HepG2 (cell line): ENCODE measurements around the gene MMP24OS. TPM values are rescaled to one million over a fixed set of nuclear protein-coding genes. Genes with fewer than 3 reads are reported as not detected.

Experiments
- ATF4 ChIP-seq, 2 experiments: fragments of 450-650 bp in 1 of 2; sonication (generic) in 1 of 2; formaldehyde crosslinking; IDR thresholded peaks; 2 replicates each; pipeline versions ENCODE4 v1.5.0 to v1.8.0; 2020 to 2022; ENCODE audit warnings: mild to moderate bottlenecking in 1 of 2, missing genetic modification reagents in 1 of 2
- BRD4 ChIP-seq: sonication (generic); formaldehyde crosslinking; IDR thresholded peaks from 2 replicates; pipeline ENCODE4 v1.4.0; 2020; ENCODE audit warnings: missing genetic modification reagents
- CBX1 ChIP-seq: IDR thresholded peaks from one replicate; pipeline ENCODE4 v1.6.1; 2016; ENCODE audit warnings: antibody characterized with exemption, low read depth
- KLF15 ChIP-seq: sonication (generic); formaldehyde crosslinking; IDR thresholded peaks from 2 replicates; pipeline ENCODE4 v1.8.1; 2023; ENCODE audit warnings: borderline replicate concordance, mild to moderate bottlenecking, inconsistent platforms, missing genetic modification reagents, mixed read lengths
- MIXL1 ChIP-seq: IDR thresholded peaks from 2 replicates; pipeline ENCODE4 v1.6.1; 2016
- MZF1 ChIP-seq: sonication (generic); formaldehyde crosslinking; IDR thresholded peaks from 2 replicates; pipeline ENCODE4 v1.8.1; 2023; ENCODE audit warnings: mild to moderate bottlenecking, missing genetic modification reagents, borderline replicate concordance
- SALL1 ChIP-seq: sonication (generic); formaldehyde crosslinking; IDR thresholded peaks from 2 replicates; pipeline ENCODE4 v1.8.0; 2022; ENCODE audit warnings: mild to moderate bottlenecking, missing genetic modification reagents
- SOX13 ChIP-seq, 3 experiments: fragments of 450-650 bp in 1 of 3; sonication (generic) in 1 of 3; formaldehyde crosslinking in 1 of 3; IDR thresholded peaks in 2 of 3; conservative IDR thresholded peaks in 1 of 3; 2 replicates each; pipeline versions ENCODE4 v1.5.0 to v1.6.1; 2016 to 2020; ENCODE audit warnings: antibody characterized with exemption in 1 of 3, mild to moderate bottlenecking in 1 of 3, missing compliant biosample characterization in 1 of 3, missing genetic modification reagents in 1 of 3, moderate library complexity in 1 of 3
- ZIK1 ChIP-seq: sonication (generic); formaldehyde crosslinking; IDR thresholded peaks from 2 replicates; pipeline ENCODE4 v1.5.0; 2020; ENCODE audit warnings: mild to moderate bottlenecking, low read depth, missing genetic modification reagents, borderline replicate concordance
- ZMYM3 ChIP-seq: sonication (generic); formaldehyde crosslinking; IDR thresholded peaks from 2 replicates; pipeline ENCODE4 v1.5.1; 2020; ENCODE audit warnings: mild to moderate bottlenecking, missing genetic modification reagents
- ZNF331 ChIP-seq: sonication (generic); formaldehyde crosslinking; IDR thresholded peaks from 2 replicates; pipeline ENCODE4 v1.4.0; 2020; ENCODE audit warnings: missing genetic modification reagents
- ZNF674 ChIP-seq: sonication (generic); formaldehyde crosslinking; IDR thresholded peaks from 2 replicates; pipeline ENCODE4 v1.5.0; 2020; ENCODE audit warnings: low read depth, mild to moderate bottlenecking, missing genetic modification reagents
- polyA plus RNA-seq, 8 experiments: library from polyadenylated mRNA; depleted of rRNA in 3 of 8; stranded (reverse) in 7 of 8; unstranded in 1 of 8; fragments of >200 nt; fragmentation: Illumina TruSeq in 4 of 8; extraction: Trizol in 4 of 8; gene quantifications; 2 replicates each; pipeline versions ENCODE4 v1.2.1 to v1.2.3, GENCODE V29; 2011 to 2016; ENCODE audit warnings: low read depth in 4 of 8, missing spikeins in 1 of 8, mixed read lengths in 1 of 8; ENCODE audit not compliant: insufficient read depth in 1 of 8
- total RNA-seq, 5 experiments: library from RNA; depleted of rRNA; stranded (reverse); fragments of >200 nt; fragmentation: Illumina TruSeq; extraction: Trizol; gene quantifications; 2 replicates each; pipeline ENCODE4 v1.2.3, GENCODE V29; 2016; ENCODE audit warnings: low read depth in 1 of 5
- TF ChIP-seq, protein P1 (sequence below): sonication (generic); formaldehyde crosslinking; IDR thresholded peaks from 2 replicates; pipeline ENCODE4; 2020; ENCODE audit warnings: missing genetic modification reagents, mild to moderate bottlenecking, borderline replicate concordance
- TF ChIP-seq, protein P2 (sequence below): sonication (generic); formaldehyde crosslinking; IDR thresholded peaks from 2 replicates; pipeline ENCODE4 v1.8.0; 2022; ENCODE audit warnings: missing genetic modification reagents, mild to moderate bottlenecking, inconsistent platforms, borderline replicate concordance
- TF ChIP-seq, protein P3 (sequence below), 2 experiments: sonication (generic) in 1 of 2; formaldehyde crosslinking in 1 of 2; IDR thresholded peaks; 2 replicates each; pipeline versions ENCODE4 v1.5.1 to v1.6.1; 2011 to 2020; ENCODE audit warnings: borderline replicate concordance in 1 of 2, low read depth in 1 of 2, low read length in 1 of 2, mild to moderate bottlenecking in 1 of 2, missing genetic modification reagents in 1 of 2, moderate library complexity in 1 of 2

MMP24OS gene
- total and polyA plus RNA-seq, 2 of the 13 experiments (the other 11 are each of a cell fraction or from before 2014, with no cell fraction given), result 6.0 to 8.5 TPM

GRCh38 chr20:35283441-35284266 is 5.7 kb upstream of the MMP24OS start (continued):
- TF ChIP-seq ZIK1 (CRISPR knock-in tag), result peak; percentile 40; the same call in 1 of the 2 replicates
- TF ChIP-seq ZNF331 (CRISPR knock-in tag), result no peak
- no peak for TF ChIP-seq ZMYM3 (CRISPR knock-in tag)
- no peak for TF ChIP-seq BRD4
- no peak for TF ChIP-seq SOX13 (IDR thresholded peaks at IDR 0.05)
- no peak for TF ChIP-seq SOX13 (CRISPR knock-in tag; conservative IDR thresholded peaks at IDR 0.05 in 1 of 2, IDR thresholded peaks at IDR 0.05 in 1 of 2)
- TF ChIP-seq, protein P1, sequence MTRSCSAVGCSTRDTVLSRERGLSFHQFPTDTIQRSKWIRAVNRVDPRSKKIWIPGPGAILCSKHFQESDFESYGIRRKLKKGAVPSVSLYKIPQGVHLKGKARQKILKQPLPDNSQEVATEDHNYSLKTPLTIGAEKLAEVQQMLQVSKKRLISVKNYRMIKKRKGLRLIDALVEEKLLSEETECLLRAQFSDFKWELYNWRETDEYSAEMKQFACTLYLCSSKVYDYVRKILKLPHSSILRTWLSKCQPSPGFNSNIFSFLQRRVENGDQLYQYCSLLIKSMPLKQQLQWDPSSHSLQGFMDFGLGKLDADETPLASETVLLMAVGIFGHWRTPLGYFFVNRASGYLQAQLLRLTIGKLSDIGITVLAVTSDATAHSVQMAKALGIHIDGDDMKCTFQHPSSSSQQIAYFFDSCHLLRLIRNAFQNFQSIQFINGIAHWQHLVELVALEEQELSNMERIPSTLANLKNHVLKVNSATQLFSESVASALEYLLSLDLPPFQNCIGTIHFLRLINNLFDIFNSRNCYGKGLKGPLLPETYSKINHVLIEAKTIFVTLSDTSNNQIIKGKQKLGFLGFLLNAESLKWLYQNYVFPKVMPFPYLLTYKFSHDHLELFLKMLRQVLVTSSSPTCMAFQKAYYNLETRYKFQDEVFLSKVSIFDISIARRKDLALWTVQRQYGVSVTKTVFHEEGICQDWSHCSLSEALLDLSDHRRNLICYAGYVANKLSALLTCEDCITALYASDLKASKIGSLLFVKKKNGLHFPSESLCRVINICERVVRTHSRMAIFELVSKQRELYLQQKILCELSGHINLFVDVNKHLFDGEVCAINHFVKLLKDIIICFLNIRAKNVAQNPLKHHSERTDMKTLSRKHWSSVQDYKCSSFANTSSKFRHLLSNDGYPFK (CRISPR knock-in tag), result no peak
- TF ChIP-seq, protein P2, sequence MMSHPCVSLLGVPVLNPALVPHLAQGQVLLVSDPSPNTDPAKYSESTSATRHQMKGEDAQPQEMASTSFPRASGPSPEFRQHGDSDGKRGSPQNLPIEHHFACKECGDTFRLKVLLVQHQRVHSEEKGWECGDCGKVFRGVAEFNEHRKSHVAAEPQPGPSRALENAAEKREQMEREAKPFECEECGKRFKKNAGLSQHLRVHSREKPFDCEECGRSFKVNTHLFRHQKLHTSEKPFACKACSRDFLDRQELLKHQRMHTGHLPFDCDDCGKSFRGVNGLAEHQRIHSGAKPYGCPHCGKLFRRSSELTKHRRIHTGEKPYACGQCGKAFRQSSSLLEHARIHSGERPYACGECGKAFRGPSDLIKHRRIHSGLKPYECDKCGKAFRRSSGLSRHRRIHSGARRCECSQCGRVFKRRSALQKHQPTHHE (CRISPR knock-in tag), result no peak
- TF ChIP-seq SALL1 (CRISPR knock-in tag), result peak; percentile 13; the same call in 1 of the 2 replicates
- no peak; the same call in 1 of the 2 replicates for TF ChIP-seq MZF1 (CRISPR knock-in tag)
- TF ChIP-seq CBX1, result no peak
- TF ChIP-seq, protein P3, sequence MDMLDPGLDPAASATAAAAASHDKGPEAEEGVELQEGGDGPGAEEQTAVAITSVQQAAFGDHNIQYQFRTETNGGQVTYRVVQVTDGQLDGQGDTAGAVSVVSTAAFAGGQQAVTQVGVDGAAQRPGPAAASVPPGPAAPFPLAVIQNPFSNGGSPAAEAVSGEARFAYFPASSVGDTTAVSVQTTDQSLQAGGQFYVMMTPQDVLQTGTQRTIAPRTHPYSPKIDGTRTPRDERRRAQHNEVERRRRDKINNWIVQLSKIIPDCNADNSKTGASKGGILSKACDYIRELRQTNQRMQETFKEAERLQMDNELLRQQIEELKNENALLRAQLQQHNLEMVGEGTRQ (IDR thresholded peaks at IDR 0.05; ENCODE audit: low read depth, low read length), result no peak
- TF ChIP-seq, protein P3 (CRISPR knock-in tag; IDR thresholded peaks at IDR 0.05; ENCODE audit: borderline replicate concordance), result 0 out of 2 replicates have a peak, but pooled peaks have one; percentile 43
- no peak for TF ChIP-seq KLF15
- peak; percentile 13; the same call in 1 of the 2 replicates for TF ChIP-seq MIXL1 (CRISPR knock-in tag)
- no peak for TF ChIP-seq ATF4 (CRISPR knock-in tag; IDR thresholded peaks at IDR 0.05)
- no peak for TF ChIP-seq ZNF674 (CRISPR knock-in tag)
